ENCODE measurements around the gene TFEC. TPM values are rescaled to one million over a fixed set of nuclear protein-coding genes. Genes with fewer than 3 reads are reported as not detected.

Gene TFEC
- total and polyA plus RNA-seq, 2 of the 4 experiments (the other 2 are of a cell fraction), result under 0.01 to 0.02 TPM

- H2AFZ ChIP-seq (replicated peaks; ENCODE audit: low read length, poor library complexity), result no peak overlapping the region
- H2AK5ac ChIP-seq (ENCODE audit: low read depth, low read length), result no peak overlapping the region
- no peak overlapping the region for H2AK9ac ChIP-seq (replicated peaks; ENCODE audit: low read depth, low read length, poor library complexity)
- no peaks in the 10 kb centered on the region for H3K9me1 ChIP-seq (ENCODE audit: insufficient read depth, low read length)
- no peak overlapping the region for H2BK20ac ChIP-seq (ENCODE audit: low read depth, low read length)
- H2BK15ac ChIP-seq (ENCODE audit: low read depth, low read length), result no peak overlapping the region
- no peak overlapping the region for H3K4me2 ChIP-seq (ENCODE audit: low read depth, low read length)
- ATAC-seq (ENCODE audit: low read depth) (no peak), DNase-seq (no peak)
- intact Hi-C loops (cut with micrococcal nuclease), result no loop called here
- in situ Hi-C loops (cut with MboI; ENCODE audit: low sequenced_read_pairs), result no loop called here
- H2BK120ac ChIP-seq (ENCODE audit: low read depth, low read length), result no peak overlapping the region
- BruUV-seq (replicated peaks), result no TSS peak
- no peak overlapping the region for H3K56ac ChIP-seq (ENCODE audit: extremely low read depth, insufficient read depth, low read length)
- H3K9ac ChIP-seq (ENCODE audit: low read depth, low read length), result no peak overlapping the region
- no peak overlapping the region for H3K27ac ChIP-seq (ENCODE audit: insufficient read depth, low read length)
- dilution Hi-C loops (cut with HindIII; ENCODE audit: low sequenced_read_pairs, unreplicated experiment), result no loop called here
- no peak overlapping the region for H4K8ac ChIP-seq (ENCODE audit: low read depth in 2 of 2, low read length in 2 of 2)
- no peaks in the 10 kb centered on the region for H3K27me3 ChIP-seq (ENCODE audit: control insufficient read depth, insufficient read depth, low read length)
- H3K14ac ChIP-seq (replicated peaks; ENCODE audit: low read depth, low read length), result no peak overlapping the region
- no peak overlapping the region for H4K5ac ChIP-seq (ENCODE audit: low read depth, low read length)
- CTCF ChIA-PET, result no interaction called here
- H4K20me1 ChIP-seq (ENCODE audit: insufficient read depth, low read length), result no peaks in the 10 kb centered on the region
- H3K9me3 ChIP-seq (ENCODE audit: control insufficient read depth, insufficient read depth, low read length), result no peaks in the 10 kb centered on the region
- POLR2A ChIA-PET (ENCODE audit: unreplicated experiment), result no interaction called here
- H2BK5ac ChIP-seq (ENCODE audit: low read depth, low read length, poor library complexity, severe bottlenecking), result no peak overlapping the region
- H3K23ac ChIP-seq (ENCODE audit: low read depth, low read length), result no peak overlapping the region
- no peak overlapping the region for H3K18ac ChIP-seq (ENCODE audit: low read depth, low read length)
- no peaks in the 10 kb centered on the region for H3K36me3 ChIP-seq (ENCODE audit: control insufficient read depth, insufficient read depth, low read length)
- no peak overlapping the region for H3K4ac ChIP-seq (ENCODE audit: low read depth, low read length)
- 82 to 100% methylated on average over 3 of the region's 5 CpGs for WGBS, 2 experiments (ENCODE audit: extremely low coverage in 2 of 2, insufficient read length in 1 of 2)
- H4K91ac ChIP-seq (ENCODE audit: insufficient read depth, low read depth, low read length), result no peak overlapping the region
- H3K79me1 ChIP-seq (ENCODE audit: low read depth in 1 of 2, low read length in 2 of 2), result no peaks in the 10 kb centered on the region
- TF ChIP-seq USF2 (IDR thresholded peaks at IDR 0.05; ENCODE audit: low read depth, low read length), result no peak
- no peak for TF ChIP-seq RFX5 (IDR thresholded peaks at IDR 0.05; ENCODE audit: low read depth, low read length)
- no peak for TF ChIP-seq MAZ (IDR thresholded peaks at IDR 0.05; ENCODE audit: borderline replicate concordance, low read depth, low read length)
- TF ChIP-seq RCOR1 (IDR thresholded peaks at IDR 0.05; ENCODE audit: insufficient replicate concordance, low read length), result no peak
- no peak for TF ChIP-seq CEBPB (IDR thresholded peaks at IDR 0.05; ENCODE audit: low read depth, low read length)
- no peak for TF ChIP-seq POLR2A (IDR thresholded peaks at IDR 0.05; ENCODE audit: low read depth, low read length)
- TF ChIP-seq FOS (IDR thresholded peaks at IDR 0.05; ENCODE audit: low read depth, low read length), result no peak
- TF ChIP-seq MXI1 (IDR thresholded peaks at IDR 0.05; ENCODE audit: borderline replicate concordance, low read depth, low read length), result no peak
- TF ChIP-seq BHLHE40 (IDR thresholded peaks at IDR 0.05; ENCODE audit: low read depth, low read length), result no peak
- no peak for TF ChIP-seq CHD1 (IDR thresholded peaks at IDR 0.05; ENCODE audit: low read depth, low read length)
- TF ChIP-seq ELK1 (IDR thresholded peaks at IDR 0.05; ENCODE audit: borderline replicate concordance, low read depth, low read length), result no peak
- TF ChIP-seq RAD21 (IDR thresholded peaks at IDR 0.05; ENCODE audit: low read length), result no peak
- no peak for TF ChIP-seq MAFK (IDR thresholded peaks at IDR 0.05; ENCODE audit: low read depth, low read length)
- TF ChIP-seq CTCF (conservative IDR thresholded peaks at IDR 0.05; ENCODE audit: low read depth, low read length), result no peak
- no peak for TF ChIP-seq NFE2L2 (IDR thresholded peaks at IDR 0.05; ENCODE audit: low read depth, low read length)
- no peak for TF ChIP-seq SMC3 (IDR thresholded peaks at IDR 0.05; ENCODE audit: low read depth, low read length)
- H3K4me1 ChIP-seq (ENCODE audit: control insufficient read depth, insufficient read depth, low read length), result no peaks in the 10 kb centered on the region
- H3K4me3 ChIP-seq (ENCODE audit: insufficient read depth, low read depth, low read length), result no peak overlapping the region
These were observed 2.8 kb downstream of the TFEC start for GRCh38 chr7:116027786-116028185.
